ENCODE results near the gene ZC3H15. TPM values are rescaled to one million over a fixed set of nuclear protein-coding genes. Genes with fewer than 3 reads are reported as not detected.
A peak's percentile ranks its signal among the peaks of the same experiment; 100 is the strongest.
"Not testable (repeated sequence)": the region's sequence is repeated elsewhere in the genome, so short reads cannot be mapped to it uniquely, and the experiment has no call there.

The ZC3H15 gene
- total RNA-seq, 1 experiment from 2014 or later, result 47.6 TPM

- DNase-seq (ENCODE audit: low spot score), result no peak
Observed at GRCh38 chr2:186493564-186494085, 7.6 kb downstream of the ZC3H15 start.

- no peak for DNase-seq (ENCODE audit: low spot score)
Observed at GRCh38 chr2:186496401-186496800, 10.3 kb downstream of the ZC3H15 start.

- no peak for DNase-seq (ENCODE audit: low spot score)
Observed at GRCh38 chr2:186497928-186498327, 11.9 kb downstream of the ZC3H15 start.

DNA sequence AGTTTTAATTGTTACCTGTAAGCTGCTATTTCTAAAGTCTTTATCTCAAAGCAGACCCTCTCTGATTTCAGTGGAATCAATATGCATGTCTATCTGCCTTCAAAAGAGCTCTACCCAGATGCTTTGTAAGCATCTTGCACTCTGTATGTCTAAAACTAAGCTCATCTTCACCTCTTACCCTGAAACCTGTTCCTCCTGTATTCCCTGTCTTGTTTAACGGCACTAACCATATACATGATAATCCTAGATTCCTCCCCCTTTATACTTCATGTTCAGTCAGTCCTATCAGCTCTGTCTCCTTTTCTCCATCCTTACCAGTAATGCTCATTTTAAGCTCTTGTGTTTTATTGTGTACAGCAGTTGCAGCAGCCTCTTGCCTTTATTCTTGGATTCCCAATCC lies 12.8 kb downstream of the ZC3H15 start:
- DNase-seq (ENCODE audit: low spot score), result no peak

DNA sequence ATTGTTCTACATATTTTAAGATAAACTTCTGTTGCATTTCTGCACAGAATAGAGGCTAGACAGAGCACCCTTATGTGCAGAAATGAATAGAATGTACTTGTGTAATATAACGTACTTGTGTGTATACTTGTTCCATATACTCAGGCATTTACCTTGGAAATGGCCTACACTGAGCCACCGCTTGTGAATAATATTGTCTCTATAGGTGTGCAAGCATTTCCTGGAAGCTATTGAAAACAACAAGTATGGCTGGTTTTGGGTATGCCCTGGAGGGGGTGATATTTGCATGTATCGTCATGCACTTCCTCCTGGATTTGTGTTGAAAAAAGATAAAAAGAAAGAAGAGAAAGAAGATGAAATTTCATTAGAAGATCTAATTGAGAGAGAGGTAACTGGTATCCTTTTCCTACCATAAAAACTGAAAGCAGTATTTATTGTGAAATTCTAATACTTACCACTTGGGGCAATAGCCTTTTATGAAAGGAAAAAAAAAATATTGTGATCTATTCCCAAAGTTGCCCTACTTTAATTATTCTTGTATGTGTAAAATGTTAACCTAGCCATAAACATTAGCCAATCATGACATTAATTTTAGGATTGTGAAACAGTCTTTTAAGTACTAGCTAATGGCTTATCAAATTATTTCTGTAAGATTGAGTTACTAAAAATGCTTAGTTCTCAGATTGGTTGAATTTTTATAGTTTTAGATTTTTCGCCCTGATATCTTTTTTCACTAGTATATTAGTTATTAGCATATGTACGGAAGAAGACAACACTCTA lies 18.0 kb downstream of the ZC3H15 start:
- peak; percentile 63 for DNase-seq (ENCODE audit: low spot score)

DNA sequence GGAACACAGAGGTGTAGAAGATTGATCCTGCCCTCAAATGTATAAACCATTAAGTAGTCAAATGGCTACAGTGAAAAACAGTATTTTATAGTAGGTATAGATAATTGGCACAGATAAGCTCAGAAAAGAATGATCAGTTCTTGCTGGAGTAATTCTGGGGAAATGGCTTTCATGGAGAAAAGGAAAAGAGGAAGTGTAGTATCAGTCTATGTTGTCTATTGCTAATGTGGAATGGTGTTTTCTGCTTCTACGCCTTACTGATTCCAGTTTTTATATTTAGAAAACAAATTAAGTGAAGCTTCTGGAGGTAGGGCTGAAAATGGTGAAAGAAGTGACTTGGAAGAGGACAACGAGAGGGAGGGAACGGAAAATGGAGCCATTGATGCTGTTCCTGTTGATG lies 22.2 kb downstream of the ZC3H15 start:
- no peak for DNase-seq (ENCODE audit: low spot score)

- DNase-seq (ENCODE audit: low spot score), result no peak
Observed at GRCh38 chr2:186515376-186515775, 29.3 kb downstream of the ZC3H15 start.

GRCh38 chr2:186516396-186516795 lies 30.3 kb downstream of the ZC3H15 start:
- no peak for DNase-seq (ENCODE audit: low spot score)

- DNase-seq (ENCODE audit: low spot score), result no peak
Observed at GRCh38 chr2:186517090-186517489, 31.0 kb downstream of the ZC3H15 start.

- no peak for DNase-seq (ENCODE audit: low spot score)
Observed at GRCh38 chr2:186518291-186518690, 32.2 kb downstream of the ZC3H15 start.

- DNase-seq (ENCODE audit: low spot score), result no peak
Observed at GRCh38 chr2:186518945-186519344, 32.9 kb downstream of the ZC3H15 start.

DNA sequence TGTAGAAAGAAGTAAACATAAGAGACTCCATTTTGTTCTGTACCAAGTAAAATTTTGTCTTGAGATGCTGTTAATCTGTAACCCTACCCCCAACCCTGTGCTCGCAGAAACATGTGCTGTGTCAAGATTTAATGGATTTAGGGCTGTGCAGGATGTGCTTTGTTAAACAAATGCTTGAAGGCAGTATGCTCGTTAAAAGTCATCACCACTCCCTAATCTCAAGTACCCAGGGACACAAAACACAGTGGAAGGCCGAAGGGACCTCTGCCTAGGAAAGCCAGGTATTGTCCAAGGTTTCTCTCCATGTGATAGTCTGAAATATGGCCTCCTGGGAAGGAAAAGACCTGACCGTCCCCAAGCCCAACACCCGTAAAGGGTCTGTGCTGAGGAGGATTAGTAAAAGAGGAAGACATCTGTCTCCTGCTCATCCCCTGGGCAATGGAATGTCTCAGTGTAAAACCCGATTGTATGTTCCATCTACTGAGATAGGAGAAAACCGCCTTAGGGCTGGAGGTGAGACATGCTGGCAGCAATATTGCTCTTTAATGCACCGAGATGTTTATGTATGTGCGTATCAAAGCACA lies 35.6 kb downstream of the ZC3H15 start:
- not testable (repeated sequence) for DNase-seq (ENCODE audit: low spot score)

DNA sequence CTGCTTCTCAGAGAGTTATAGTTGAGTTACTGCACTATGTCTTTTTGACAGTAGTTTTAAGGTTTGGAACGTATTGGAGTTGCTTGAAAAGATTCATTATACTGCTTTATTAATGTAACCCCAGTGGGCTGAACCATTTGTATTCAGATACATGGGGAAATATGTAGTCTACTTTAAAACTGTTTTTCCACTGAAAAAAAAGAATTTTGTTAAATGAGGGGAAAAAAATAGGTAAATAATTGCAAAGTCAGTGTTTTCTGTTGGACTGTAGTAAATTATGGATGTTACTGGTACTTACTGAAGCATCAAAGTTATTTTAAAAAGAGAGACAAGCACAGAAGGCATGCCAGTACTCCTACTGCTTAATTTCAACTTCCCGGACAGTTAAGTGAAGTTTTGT lies 36.4 kb downstream of the ZC3H15 start:
- DNase-seq (ENCODE audit: low spot score), result no peak

- DNase-seq (ENCODE audit: low spot score), result no peak
Observed at GRCh38 chr2:186523791-186524190, 37.7 kb downstream of the ZC3H15 start.

DNA sequence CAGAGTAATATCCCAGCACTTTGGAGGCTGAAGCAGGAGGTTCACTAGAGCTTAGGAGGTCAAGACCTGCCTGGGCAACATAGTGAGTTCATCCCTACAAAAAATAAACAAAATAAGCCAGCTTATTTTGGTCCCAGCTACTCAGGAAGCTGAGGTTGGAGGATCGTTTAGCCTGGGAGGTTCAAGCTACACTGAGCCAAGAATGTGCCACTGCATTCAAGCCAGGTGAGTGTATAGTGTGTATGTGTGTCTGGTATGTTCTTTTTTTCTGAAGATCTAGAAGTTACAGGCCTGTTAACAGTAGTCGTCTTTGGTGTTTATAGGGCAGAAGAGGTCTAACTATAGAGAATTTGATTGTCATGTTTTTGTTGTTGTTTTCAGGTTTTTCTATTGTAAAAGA lies 40.2 kb downstream of the ZC3H15 start:
- DNase-seq (ENCODE audit: low spot score), result no peak

DNA sequence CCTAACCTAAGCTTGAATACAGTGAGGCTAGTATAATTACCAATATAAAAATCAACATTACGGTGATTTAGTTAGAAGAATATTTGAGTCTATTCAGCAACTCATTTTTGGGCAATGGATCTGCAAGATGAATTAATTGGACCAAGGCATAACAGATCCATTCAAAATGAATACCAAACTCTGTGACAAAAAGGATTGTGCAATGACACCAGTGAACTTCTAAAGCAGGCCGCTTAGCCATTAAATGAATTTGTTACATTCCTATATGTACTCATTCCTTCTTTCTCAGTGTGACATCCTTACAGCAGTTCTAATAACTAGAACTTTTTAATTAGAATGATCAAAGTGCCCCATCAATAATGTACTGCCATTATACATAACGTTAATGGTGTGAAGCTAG lies 44.3 kb downstream of the ZC3H15 start:
- DNase-seq (ENCODE audit: low spot score), result no peak

DNA sequence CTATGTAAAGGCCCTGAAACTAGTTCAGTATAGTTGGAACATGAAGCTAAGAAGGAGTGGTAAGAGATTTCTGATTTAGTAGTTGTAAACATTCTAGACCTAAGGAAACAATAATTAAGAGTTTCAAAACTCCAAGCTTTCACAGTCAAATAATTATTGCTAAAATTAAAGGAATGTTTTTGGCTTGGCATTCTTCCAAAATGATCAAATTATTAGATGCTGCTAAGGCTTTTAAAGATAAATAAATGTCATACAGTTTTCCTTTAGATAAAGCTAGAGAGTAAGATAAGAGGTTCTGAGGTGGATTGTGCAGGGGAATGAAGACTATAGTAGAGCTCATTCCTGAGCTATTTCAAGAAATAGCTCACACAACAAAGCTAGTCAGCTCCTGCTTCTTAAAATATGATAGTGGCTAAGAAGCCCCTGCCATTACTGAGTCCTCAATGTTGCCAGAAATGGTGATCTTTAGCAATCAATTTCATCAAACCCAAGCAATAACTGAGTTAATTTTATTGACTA lies 45.3 kb downstream of the ZC3H15 start:
- DNase-seq (ENCODE audit: low spot score), result no peak

DNA sequence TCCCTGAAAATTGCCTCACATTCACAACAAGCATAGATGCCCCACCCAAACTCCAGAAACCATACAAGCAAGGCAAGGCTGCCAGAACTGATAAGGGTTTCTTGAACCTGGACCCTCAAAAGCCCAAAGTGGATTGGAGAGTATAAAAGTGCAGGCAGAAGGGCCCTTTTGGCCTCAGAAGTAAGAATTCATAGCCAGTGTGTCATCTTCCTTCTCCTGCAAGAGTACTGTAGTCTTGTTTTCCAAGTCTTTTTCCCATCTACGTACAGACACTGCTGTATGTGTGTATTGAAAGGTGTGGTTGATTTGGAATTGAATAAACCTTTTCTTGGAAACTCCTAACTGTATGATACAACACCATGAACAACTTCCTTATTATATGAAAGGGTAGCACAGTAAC lies 46.8 kb downstream of the ZC3H15 start:
- no peak for DNase-seq (ENCODE audit: low spot score)

DNA sequence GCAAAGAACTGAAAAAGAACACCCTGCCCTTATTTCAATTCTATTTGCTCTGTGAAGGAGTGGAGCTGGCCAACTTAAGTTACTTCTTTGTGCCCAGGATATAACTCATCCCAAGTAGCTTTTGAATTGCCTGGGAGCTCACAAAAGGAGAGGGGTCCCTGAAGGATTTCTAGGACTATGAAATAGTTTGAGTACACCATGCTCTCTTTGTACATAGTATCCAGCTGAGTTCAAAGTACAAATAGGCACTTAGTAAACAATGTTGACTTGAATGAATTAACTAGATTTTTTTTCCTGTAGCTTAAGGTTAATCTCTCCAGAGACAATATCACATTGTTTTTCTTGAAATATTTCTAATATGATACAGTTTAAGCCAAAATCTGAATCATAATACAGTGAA lies 47.7 kb downstream of the ZC3H15 start:
- DNase-seq (ENCODE audit: low spot score), result no peak

GRCh38 chr2:186534406-186534805 lies 48.3 kb downstream of the ZC3H15 start:
- DNase-seq (ENCODE audit: low spot score), result no peak

- no peak for DNase-seq (ENCODE audit: low spot score)
Observed at GRCh38 chr2:186535861-186536260, 49.8 kb downstream of the ZC3H15 start.

- DNase-seq (ENCODE audit: low spot score), result no peak
Observed at GRCh38 chr2:186537019-186537418, 51.0 kb downstream of the ZC3H15 start.

GRCh38 chr2:186540941-186541340 lies 54.9 kb downstream of the ZC3H15 start:
- DNase-seq (ENCODE audit: low spot score), result no peak

Data from HT-29 (cell line).